TTC549 (cell line): ENCODE data around the gene RARRES2.
"Not testable (repeated sequence)": the region's sequence is repeated elsewhere in the genome, so short reads cannot be mapped to it uniquely, and the experiment has no call there.

Experiments
- FAIRE-seq: peaks from 2 replicates; lab custom pipeline; 2012; peaks lifted over from hg19 to GRCh38; lab: Jason Lieb, UNC

RARRES2 gene

GRCh38 chr7:150341263-150342120 is at the start of gene RARRES2:
RARRES2 (minus strand) TSS chr7:150341629; CDS start chr7:150340609, 1,020 bp downstream.
- FAIRE-seq = no peak

DNA sequence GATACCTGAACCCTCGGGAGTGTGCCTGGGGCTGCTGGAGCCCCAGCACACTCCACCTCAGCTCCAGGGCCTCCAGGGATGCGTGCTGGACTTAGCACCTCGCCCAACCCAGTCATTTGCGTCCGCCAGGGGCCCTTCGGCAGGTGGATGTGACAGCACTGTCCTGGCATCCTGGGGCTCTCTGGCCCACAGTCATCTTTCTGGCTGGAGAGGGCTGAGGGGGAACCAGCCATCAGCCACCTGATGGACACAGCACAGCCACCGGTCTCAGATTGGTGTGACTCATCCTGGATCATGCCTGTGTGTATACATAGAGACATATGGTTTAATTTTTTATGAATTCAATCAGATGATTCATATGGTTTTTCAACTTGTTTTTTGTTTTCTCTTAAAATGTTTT is 48.8 kb upstream of the RARRES2 start:
- FAIRE-seq = no peak

GRCh38 chr7:150389532-150389816 is 48.0 kb upstream of the RARRES2 start:
- no peak for FAIRE-seq

- FAIRE-seq = no peak
These were observed 47.5 kb upstream of the RARRES2 start for GRCh38 chr7:150388709-150389531.

- FAIRE-seq = no peak
These were observed 46.9 kb upstream of the RARRES2 start for GRCh38 chr7:150388306-150388705.

GRCh38 chr7:150385884-150386283 is 44.5 kb upstream of the RARRES2 start:
- not testable (repeated sequence) for FAIRE-seq

DNA sequence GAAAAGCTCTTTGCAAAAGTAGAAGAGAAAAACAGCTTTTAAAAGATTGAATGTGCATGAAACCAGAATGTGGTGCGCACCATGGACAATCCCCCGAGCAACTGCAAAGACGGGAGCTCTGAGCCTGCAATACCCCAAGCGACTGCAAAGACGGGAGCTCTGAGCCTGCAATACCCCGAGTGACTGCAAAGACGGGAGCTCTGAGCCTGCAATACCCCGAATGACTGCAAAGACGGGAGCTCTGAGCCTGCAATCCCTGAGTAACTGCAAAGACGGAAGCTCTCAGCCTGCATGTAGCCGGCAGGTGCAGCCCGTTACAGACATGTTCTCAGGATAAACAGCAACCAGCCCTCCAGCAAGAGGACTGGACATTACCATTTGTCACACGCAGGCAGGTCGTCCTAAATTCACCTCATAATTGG is 43.9 kb upstream of the RARRES2 start:
- no peak for FAIRE-seq

DNA sequence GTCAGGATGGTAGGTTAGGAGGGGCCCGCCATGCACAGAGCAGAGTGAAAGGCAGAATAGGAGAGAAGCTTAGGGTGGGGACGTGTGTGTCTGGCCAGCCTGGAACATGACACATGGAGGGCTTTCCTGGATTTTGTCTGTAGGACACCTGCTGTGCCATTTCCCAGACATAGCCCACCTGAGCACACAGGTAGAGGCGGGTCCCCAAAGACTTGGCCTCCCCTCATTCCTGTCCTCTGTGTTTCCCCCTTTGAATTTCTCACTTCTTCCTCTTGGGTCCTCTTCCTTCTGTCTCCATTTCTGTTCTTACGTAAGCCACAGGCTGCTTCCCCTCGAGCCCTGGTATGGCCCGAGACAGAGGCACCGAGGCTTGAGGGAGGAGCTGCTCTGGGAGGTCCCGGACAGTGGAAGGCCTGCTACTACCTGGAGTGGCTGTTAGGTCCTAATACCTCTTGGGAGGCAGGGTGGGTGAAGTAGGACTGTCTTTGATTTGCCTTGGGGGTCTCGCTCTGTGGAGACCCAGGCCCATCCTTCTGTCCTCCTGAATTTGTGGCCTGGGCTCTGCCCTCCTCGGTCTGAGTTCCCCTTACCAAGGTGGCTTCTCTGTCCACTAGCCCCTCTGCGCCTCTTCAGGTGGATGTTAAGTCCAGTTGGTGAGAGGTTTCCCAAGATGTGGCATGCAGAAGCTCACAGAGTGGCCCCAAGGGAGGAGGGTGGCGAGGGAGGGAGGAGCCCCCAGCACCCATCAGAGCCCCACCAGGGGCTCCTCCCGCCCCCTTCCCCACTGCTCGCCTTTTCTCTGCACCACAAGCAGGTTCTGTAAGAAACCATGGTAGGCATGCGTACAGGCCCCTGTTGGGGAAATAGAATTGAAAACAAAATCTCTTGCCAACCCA is 43.2 kb upstream of the RARRES2 start:
- FAIRE-seq = no peak

GRCh38 chr7:150383710-150384397 is 42.4 kb upstream of the RARRES2 start:
- FAIRE-seq = no peak

- no peak for FAIRE-seq
These were observed 41.4 kb upstream of the RARRES2 start for GRCh38 chr7:150382844-150383225.

GRCh38 chr7:150382123-150382843 is 40.9 kb upstream of the RARRES2 start:
- FAIRE-seq = no peak

GRCh38 chr7:150381785-150382122 is 40.3 kb upstream of the RARRES2 start:
- no peak for FAIRE-seq

GRCh38 chr7:150381096-150381495 is 39.7 kb upstream of the RARRES2 start:
- FAIRE-seq = no peak

GRCh38 chr7:150380463-150380862 is 39.0 kb upstream of the RARRES2 start:
- no peak for FAIRE-seq

GRCh38 chr7:150379441-150380379 is 38.3 kb upstream of the RARRES2 start:
- FAIRE-seq = no peak

DNA sequence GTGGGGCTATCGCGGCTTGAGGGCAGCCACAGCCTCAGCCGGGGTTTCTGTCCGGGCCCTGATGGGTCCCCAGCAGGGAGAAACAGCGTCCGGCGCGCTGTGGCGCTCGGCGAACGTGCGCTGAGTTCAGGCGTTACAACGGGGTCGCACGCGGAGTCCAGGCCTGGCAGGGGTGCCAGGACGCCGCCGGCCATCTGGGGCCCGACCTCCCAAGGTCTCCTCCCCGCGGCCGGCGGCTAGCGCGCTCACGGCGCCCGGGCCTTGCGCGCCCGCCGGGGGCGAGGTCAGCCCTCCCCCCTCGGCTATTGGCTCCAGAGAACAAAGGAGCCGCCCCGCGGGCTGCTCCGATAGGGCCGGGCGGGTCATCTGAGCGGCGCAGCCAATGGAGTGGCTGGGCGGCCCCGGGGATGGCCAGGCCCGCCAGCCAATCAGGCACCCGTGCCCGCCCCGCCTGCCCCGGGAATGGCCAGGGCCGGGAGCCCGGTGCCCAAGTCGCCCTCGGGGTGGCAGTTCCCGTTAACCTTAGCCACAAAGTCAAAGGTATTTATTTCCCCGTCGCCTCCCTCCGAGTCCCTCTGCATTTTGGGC is 37.5 kb upstream of the RARRES2 start, which contains the start of gene ZNF775:
TSS of gene ZNF775 (plus strand) at position 478 of the 588 bp plus-strand sequence. CDS start 9,141 bp downstream, outside the sequence.
- FAIRE-seq = no peak

GRCh38 chr7:150378115-150378852 is 36.9 kb upstream of the RARRES2 start:
- FAIRE-seq = no peak

DNA sequence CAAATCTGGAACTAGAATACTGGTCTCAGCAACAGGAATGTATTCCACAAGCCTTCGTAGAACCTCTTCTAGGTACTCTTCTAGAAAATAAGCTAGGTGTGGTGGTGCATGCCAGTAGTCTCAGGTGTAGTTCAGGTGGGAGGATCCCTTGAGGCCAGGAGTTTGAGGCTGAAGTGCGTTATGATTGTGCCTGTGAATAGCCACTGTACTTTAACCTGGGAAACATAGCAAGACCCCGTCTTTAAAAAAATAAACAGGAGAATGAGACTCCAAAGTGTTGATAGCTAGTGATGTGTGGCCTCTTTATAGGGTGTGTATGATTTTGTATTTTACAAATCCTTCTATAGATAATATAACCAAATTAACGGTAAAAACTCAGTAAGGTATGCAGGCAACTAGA is 36.2 kb upstream of the RARRES2 start:
- no peak for FAIRE-seq

DNA sequence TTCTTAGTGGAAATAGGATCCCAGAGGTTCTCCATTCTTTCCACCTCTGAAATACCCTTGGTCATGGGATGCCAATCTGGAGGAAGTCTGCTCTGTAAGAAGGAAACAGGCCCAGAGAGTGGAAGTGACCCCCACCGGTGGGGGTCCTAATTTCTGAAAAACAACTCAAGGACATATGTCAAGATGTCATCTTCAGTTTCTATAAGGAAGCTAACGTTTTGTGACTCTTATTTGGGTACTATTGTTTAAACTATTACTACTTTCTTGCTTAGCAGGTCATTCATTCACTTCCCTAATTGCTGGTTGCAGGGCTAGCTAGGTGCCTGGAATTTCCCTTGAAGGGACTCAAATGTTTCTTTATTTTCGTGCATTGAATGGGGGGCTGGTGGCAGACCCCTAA is 35.8 kb upstream of the RARRES2 start:
- FAIRE-seq = no peak
